ENCODE results near the gene NRIP1. TPM values are rescaled to one million over a fixed set of nuclear protein-coding genes. Genes with fewer than 3 reads are reported as not detected.

Gene NRIP1
- total and polyA plus RNA-seq, 11 donors = 2.9 to 32.0 (median 17.6) TPM

- peak in 1 of 4 donors; percentile 19 for ATAC-seq
- intact Hi-C loops (cut with DNase I) = loop anchor here in 1 of 10 donors (5.0 kb wide), 1 partner anchor 57 kb away; no protein-coding TSS in a partner anchor
- H3K27me3 ChIP-seq = no peaks in the 10 kb centered on the region
- H3K4me3 ChIP-seq = peak overlapping the region in 3 of 12 donors; percentile 8 to 25 (median 14)
- TF ChIP-seq CTCF (IDR thresholded peaks at IDR 0.05) (no peak), POLR2A (IDR thresholded peaks at IDR 0.05) (no peak)
- H3K27ac ChIP-seq = peak overlapping the region in 7 of 12 donors; percentile 1 to 76 (median 9)
- no peaks in the 10 kb centered on the region for H3K36me3 ChIP-seq
- 31 to 63% (median 45%) methylated on average over 2 of the region's 2 CpGs for WGBS, 4 donors
- peaks cover 3 to 97% (median 81%) of the 10 kb centered on the region in 12 donors for H3K4me1 ChIP-seq
- H3K9me3 ChIP-seq = no peaks in the 10 kb centered on the region
- no peak for DNase-seq
Observed at GRCh38 chr21:15058854-15059263, 5.9 kb downstream of the NRIP1 start.

- H3K27ac ChIP-seq = peak overlapping the region in 1 of 12 donors; percentile 33
- intact Hi-C loops (cut with DNase I) = loop anchor here in 1 of 10 donors (5.0 kb wide), 1 partner anchor 55 kb away; no protein-coding TSS in a partner anchor
- WGBS, 4 donors = 42 to 49% (median 43%) methylated on average over 6 of the region's 6 CpGs
- no peaks in the 10 kb centered on the region for H3K9me3 ChIP-seq
- no peak for TF ChIP-seq CTCF (IDR thresholded peaks at IDR 0.05)
- no peak for TF ChIP-seq POLR2A (IDR thresholded peaks at IDR 0.05)
- H3K36me3 ChIP-seq = no peaks in the 10 kb centered on the region
- H3K4me3 ChIP-seq = peak overlapping the region in 2 of 12 donors; percentile 3 to 6
- peaks cover 5 to 99% (median 77%) of the 10 kb centered on the region in 12 donors for H3K4me1 ChIP-seq
- ATAC-seq = no peak
- no peaks in the 10 kb centered on the region for H3K27me3 ChIP-seq
- DNase-seq = no peak
Observed at GRCh38 chr21:15057285-15057684, 7.5 kb downstream of the NRIP1 start.

GRCh38 chr21:15054606-15055239 is 10.1 kb downstream of the NRIP1 start:
- ATAC-seq = peak in 1 of 4 donors; percentile 29
- H3K9me3 ChIP-seq = no peaks in the 10 kb centered on the region
- intact Hi-C loops (cut with DNase I) = loop anchor here in 1 of 10 donors (5.0 kb wide), 1 partner anchor 52 kb away; no protein-coding TSS in a partner anchor
- no peak overlapping the region for H3K27ac ChIP-seq
- 72 to 82% (median 80%) methylated on average over 4 of the region's 4 CpGs for WGBS, 4 donors
- DNase-seq = no peak
- peaks cover 5 to 99% (median 76%) of the 10 kb centered on the region in 12 donors for H3K4me1 ChIP-seq
- no peaks in the 10 kb centered on the region for H3K36me3 ChIP-seq
- H3K27me3 ChIP-seq = no peaks in the 10 kb centered on the region
- no peak overlapping the region for H3K4me3 ChIP-seq
- TF ChIP-seq POLR2A (IDR thresholded peaks at IDR 0.05) (no peak), CTCF (IDR thresholded peaks at IDR 0.05) (no peak)

GRCh38 chr21:15054089-15054488 is 10.7 kb downstream of the NRIP1 start:
- Histone ChIP-seq H3K4me1 (peaks cover 5 to 99% (median 72%) of the 10 kb centered on the region in 12 donors), H3K4me3 (no peak overlapping the region)

More at GRCh38 chr21:15054089-15054488, 10.7 kb downstream of the NRIP1 start:
- intact Hi-C loops (cut with DNase I) = no loop called here
- Histone ChIP-seq H3K27me3 (no peaks in the 10 kb centered on the region), H3K36me3 (no peaks in the 10 kb centered on the region), H3K9me3 (no peaks in the 10 kb centered on the region), H3K27ac (no peak overlapping the region)
- 44 to 54% (median 49%) methylated on average over 4 of the region's 4 CpGs for WGBS, 4 donors
- ATAC-seq (no peak), DNase-seq (peak in 3 of 5 donors; percentile 8 to 31 (median 30))
- TF ChIP-seq POLR2A (IDR thresholded peaks at IDR 0.05) = no peak
- TF ChIP-seq CTCF (IDR thresholded peaks at IDR 0.05) = no peak
